ENCODE measurements around the gene ASTN2.

ASTN2 gene

GRCh38 chr9:116389541-116390302, 1025.1 kb downstream of the ASTN2 start:
- DNase-seq (ENCODE audit: low read depth in 2 of 2): no peak

GRCh38 chr9:116387934-116388698, 1026.7 kb downstream of the ASTN2 start:
- DNase-seq (ENCODE audit: low read depth in 2 of 2): no peak

- no peak for DNase-seq (ENCODE audit: low read depth in 2 of 2)
These were observed 1030.9 kb downstream of the ASTN2 start for GRCh38 chr9:116383936-116384335.

- DNase-seq (ENCODE audit: low read depth in 2 of 2): no peak
These were observed 1031.7 kb downstream of the ASTN2 start for GRCh38 chr9:116383133-116383532.

- no peak for DNase-seq (ENCODE audit: low read depth in 2 of 2)
These were observed 1032.8 kb downstream of the ASTN2 start for GRCh38 chr9:116382053-116382452.

- DNase-seq (ENCODE audit: low read depth in 2 of 2): no peak
These were observed 1033.5 kb downstream of the ASTN2 start for GRCh38 chr9:116381350-116381749.

GRCh38 chr9:116380496-116380995, 1034.3 kb downstream of the ASTN2 start:
- DNase-seq (ENCODE audit: low read depth in 2 of 2): no peak

- DNase-seq (ENCODE audit: low read depth in 2 of 2): no peak
These were observed 1035.0 kb downstream of the ASTN2 start for GRCh38 chr9:116379821-116380220.

- DNase-seq (ENCODE audit: low read depth in 2 of 2): no peak
These were observed 1036.0 kb downstream of the ASTN2 start for GRCh38 chr9:116378873-116379272.

- no peak for DNase-seq (ENCODE audit: low read depth in 2 of 2)
These were observed 1037.6 kb downstream of the ASTN2 start for GRCh38 chr9:116377179-116377798.
